Measurements from ENCODE around the gene SLC6A5. TPM values are rescaled to one million over a fixed set of nuclear protein-coding genes. Genes with fewer than 3 reads are reported as not detected.

SLC6A5 gene
- total RNA-seq, 1 experiment from 2014 or later, result not detected

- intact Hi-C loops (cut with micrococcal nuclease; ENCODE audit: unreplicated experiment) (no loop called here), in situ Hi-C loops (cut with HindIII; ENCODE audit: low pct_unique_long_range_greater_than_20kb, low sequenced_read_pairs) (no loop called here)
- Histone ChIP-seq H3K4me3 (ENCODE audit: low read depth in 2 of 2, low read length in 2 of 2) (no peak overlapping the region), H3K4me1 (ENCODE audit: control insufficient read depth, insufficient read depth, low read length) (no peaks in the 10 kb centered on the region), H3K9me3 (ENCODE audit: control insufficient read depth, insufficient read depth, low read depth, low read length) (no peaks in the 10 kb centered on the region), H3K36me3 (ENCODE audit: control insufficient read depth, insufficient read depth, low read length) (no peaks in the 10 kb centered on the region), H3K27me3 (ENCODE audit: control insufficient read depth, insufficient read depth, low read length) (peaks cover 23% of the 10 kb centered on the region), H3K27ac (ENCODE audit: low read length) (no peak overlapping the region)
- BruUV-seq (replicated peaks), result no TSS peak
- ATAC-seq (no peak), DNase-seq (ENCODE audit: low read depth, low spot score) (no peak)
- TF ChIP-seq TCF7L2 (IDR thresholded peaks at IDR 0.05; ENCODE audit: low read depth, low read length) (no peak), POLR2AphosphoS5 (IDR thresholded peaks at IDR 0.05; ENCODE audit: low read depth, low read length) (no peak), REST (IDR thresholded peaks at IDR 0.05; ENCODE audit: insufficient read depth in 1 of 2, low read depth in 2 of 2, low read length in 1 of 2) (no peak), SIN3A (IDR thresholded peaks at IDR 0.05; ENCODE audit: borderline replicate concordance, insufficient read depth, low read depth, low read length) (no peak), CTCF (IDR thresholded peaks at IDR 0.05) (no peak)
- ChIA-PET CTCF (interaction anchor here (0.6 kb wide), 1 partner anchor 54 kb away, joined by 3 read pairs; no protein-coding TSS in a partner anchor), POLR2A (no interaction called here)
Observed at GRCh38 chr11:20597154-20597679, 2.2 kb upstream of the SLC6A5 start.

- intact Hi-C loops (cut with micrococcal nuclease; ENCODE audit: unreplicated experiment), result no loop called here
- no peak overlapping the region for H3K27ac ChIP-seq (ENCODE audit: low read length)
- TF ChIP-seq CTCF (IDR thresholded peaks at IDR 0.05) (no peak), TCF7L2 (IDR thresholded peaks at IDR 0.05; ENCODE audit: low read depth, low read length) (no peak), POLR2AphosphoS5 (IDR thresholded peaks at IDR 0.05; ENCODE audit: low read depth, low read length) (no peak), SIN3A (IDR thresholded peaks at IDR 0.05; ENCODE audit: borderline replicate concordance, insufficient read depth, low read depth, low read length) (no peak), REST (IDR thresholded peaks at IDR 0.05; ENCODE audit: insufficient read depth in 1 of 2, low read depth in 2 of 2, low read length in 1 of 2) (no peak)
- peaks cover 23% of the 10 kb centered on the region for H3K27me3 ChIP-seq (ENCODE audit: control insufficient read depth, insufficient read depth, low read length)
- no peak overlapping the region for H3K4me3 ChIP-seq (ENCODE audit: low read depth in 2 of 2, low read length in 2 of 2)
- no peak for DNase-seq (ENCODE audit: low read depth, low spot score)
- in situ Hi-C loops (cut with HindIII; ENCODE audit: low pct_unique_long_range_greater_than_20kb, low sequenced_read_pairs), result no loop called here
- ChIA-PET POLR2A (no interaction called here), CTCF (interaction anchor here (0.6 kb wide), 1 partner anchor 53 kb away, joined by 3 read pairs; no protein-coding TSS in a partner anchor)
- ATAC-seq, result no peak
- BruUV-seq (replicated peaks), result no TSS peak
- no peaks in the 10 kb centered on the region for H3K36me3 ChIP-seq (ENCODE audit: control insufficient read depth, insufficient read depth, low read length)
- H3K4me1 ChIP-seq (ENCODE audit: control insufficient read depth, insufficient read depth, low read length), result no peaks in the 10 kb centered on the region
- no peaks in the 10 kb centered on the region for H3K9me3 ChIP-seq (ENCODE audit: control insufficient read depth, insufficient read depth, low read depth, low read length)
Observed at GRCh38 chr11:20597680-20598484, 1.5 kb upstream of the SLC6A5 start.

Measured in Panc1 (cell line).